Measurements from ENCODE around the gene SCRT2.

The SCRT2 gene

GRCh38 chr20:623021-623420 lies 52.6 kb downstream of the SCRT2 start:
- DNase-seq, result no peak

DNA sequence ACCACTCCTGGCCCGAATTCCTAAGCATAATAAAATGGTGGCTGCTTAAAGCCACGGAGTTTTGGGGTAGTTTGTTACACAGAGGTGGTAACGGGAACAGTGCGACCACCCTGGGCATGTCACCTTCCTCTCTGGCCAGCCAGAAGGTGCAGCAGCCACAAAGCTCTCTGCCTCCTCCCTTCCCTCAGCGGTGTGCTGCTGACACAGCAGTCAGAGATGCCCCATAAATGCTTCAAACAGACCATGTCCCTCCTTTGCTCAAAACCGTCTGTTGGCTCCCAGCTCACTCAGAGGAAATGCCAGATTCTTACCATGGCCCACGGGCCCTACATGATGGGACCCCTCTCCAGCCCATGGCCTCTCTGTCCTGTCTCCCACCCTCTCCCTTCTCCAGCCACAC lies 53.4 kb downstream of the SCRT2 start:
- no peak for DNase-seq

DNA sequence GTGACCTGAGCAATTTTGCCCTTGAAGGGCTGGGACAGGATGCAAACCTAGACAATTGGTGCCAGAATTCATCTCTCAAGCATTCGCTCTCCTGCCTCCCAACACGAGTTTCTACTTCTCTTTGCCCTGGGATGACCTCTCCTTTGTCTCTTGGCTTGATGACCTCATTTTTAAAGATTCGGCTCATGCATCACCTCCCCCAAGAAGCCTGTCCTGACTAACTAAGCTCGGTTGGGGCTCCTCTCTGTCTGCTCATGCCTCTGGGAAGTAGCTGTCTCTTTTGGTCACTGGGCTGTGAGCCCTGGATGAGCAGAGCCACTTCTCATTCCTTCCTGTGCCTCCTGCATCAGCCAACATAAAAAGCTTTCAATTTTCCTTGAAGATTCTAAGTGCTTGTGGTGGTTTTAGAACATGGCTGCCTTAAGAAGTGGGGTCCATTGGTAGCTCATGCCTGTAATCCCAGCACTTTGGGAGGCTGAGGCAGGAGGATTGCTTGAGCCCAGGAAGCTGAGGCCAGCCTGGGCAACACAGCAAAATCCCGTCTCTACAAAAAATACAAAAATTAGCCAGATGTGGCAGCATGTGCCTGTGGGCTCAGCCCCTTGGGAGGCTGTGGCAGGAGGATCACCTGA lies 54.4 kb downstream of the SCRT2 start:
- DNase-seq, result no peak

DNA sequence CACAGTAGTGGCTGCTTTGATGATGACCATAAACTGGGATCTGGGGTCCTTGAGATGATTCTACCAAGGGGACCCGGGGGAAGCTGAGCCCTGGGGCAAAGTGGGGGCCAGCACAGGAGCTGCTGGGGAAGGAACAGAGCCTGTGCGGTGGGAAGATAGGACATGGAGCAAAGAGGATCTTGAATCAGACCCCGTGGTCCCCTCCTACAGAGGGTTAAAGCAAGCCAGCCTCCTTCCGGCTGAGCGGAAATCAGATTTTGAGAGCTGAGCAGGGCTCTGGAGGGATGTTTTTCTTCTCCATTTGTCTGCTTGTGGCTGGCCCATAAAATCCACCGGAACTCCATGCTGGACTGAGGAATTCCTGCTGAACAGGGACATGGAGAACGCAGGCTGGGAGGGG lies 55.4 kb downstream of the SCRT2 start:
- DNase-seq, result no peak

- no peak for DNase-seq
Measured at GRCh38 chr20:618980-619379, 56.6 kb downstream of the SCRT2 start.

DNA sequence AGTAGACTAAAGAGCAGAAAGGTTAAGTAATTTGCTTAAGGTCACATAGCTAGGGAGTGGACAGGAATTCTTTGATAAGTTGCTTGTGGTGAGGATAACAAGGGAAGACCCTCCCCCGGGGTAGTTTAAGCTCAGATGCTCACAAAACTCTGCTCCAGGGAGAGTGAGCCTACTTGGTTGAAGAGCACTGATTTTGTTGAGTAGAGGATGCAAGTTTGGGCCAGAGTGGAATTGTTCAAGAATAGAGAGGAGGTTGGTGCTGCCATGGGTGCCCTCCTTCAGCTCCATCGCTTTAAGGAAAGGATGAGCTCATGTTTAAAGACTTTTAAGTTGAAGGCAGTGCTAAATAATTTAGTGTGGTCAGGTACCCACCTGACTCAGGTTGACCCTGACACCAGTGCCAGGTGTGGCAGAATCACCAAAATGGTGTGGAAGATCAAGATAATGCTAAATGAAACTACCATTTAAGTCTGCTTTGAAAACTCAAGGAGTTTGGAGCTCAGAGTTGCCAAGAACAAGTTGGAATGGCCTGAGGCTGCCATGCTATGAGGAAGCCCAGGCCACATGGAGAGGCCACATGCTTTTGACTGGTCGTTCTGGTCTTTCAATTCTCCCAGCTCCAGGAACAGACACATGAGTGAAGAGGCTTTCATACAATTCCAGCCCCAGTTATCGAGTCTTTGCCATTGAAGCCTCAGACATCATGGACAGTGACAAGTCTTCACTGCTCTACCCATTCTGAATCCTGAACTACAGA lies 57.5 kb downstream of the SCRT2 start:
- DNase-seq, result no peak

- DNase-seq, result no peak
Measured at GRCh38 chr20:615514-615913, 60.1 kb downstream of the SCRT2 start.

DNA sequence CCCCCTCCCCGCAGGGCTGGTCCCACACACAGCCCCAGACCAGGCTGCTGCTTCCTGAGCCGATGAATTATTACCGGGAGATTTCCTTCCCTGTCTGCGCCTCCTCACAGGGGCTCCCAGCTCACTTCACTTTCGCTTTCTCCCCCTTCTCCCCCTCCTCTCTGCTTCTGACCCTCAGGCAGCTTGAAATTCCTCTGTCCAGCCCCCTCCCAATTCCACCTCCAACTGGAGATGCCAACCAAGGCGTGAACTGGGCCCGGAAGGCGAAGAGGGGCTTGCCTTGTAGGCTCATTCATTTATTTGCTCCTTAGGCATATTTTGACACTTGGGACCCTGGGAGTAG lies 63.8 kb downstream of the SCRT2 start:
- DNase-seq, result no peak

Measured in NCI-H1105 (cell line).